Measurements from ENCODE around the gene NXPE1. TPM values are rescaled to one million over a fixed set of nuclear protein-coding genes. Genes with fewer than 3 reads are reported as not detected.
A peak's percentile ranks its signal among the peaks of the same experiment; 100 is the strongest.
"Not testable (repeated sequence)": the region's sequence is repeated elsewhere in the genome, so short reads cannot be mapped to it uniquely, and the experiment has no call there.

Gene NXPE1
- not detected for polyA plus RNA-seq (ENCODE audit: insufficient read length)

DNA sequence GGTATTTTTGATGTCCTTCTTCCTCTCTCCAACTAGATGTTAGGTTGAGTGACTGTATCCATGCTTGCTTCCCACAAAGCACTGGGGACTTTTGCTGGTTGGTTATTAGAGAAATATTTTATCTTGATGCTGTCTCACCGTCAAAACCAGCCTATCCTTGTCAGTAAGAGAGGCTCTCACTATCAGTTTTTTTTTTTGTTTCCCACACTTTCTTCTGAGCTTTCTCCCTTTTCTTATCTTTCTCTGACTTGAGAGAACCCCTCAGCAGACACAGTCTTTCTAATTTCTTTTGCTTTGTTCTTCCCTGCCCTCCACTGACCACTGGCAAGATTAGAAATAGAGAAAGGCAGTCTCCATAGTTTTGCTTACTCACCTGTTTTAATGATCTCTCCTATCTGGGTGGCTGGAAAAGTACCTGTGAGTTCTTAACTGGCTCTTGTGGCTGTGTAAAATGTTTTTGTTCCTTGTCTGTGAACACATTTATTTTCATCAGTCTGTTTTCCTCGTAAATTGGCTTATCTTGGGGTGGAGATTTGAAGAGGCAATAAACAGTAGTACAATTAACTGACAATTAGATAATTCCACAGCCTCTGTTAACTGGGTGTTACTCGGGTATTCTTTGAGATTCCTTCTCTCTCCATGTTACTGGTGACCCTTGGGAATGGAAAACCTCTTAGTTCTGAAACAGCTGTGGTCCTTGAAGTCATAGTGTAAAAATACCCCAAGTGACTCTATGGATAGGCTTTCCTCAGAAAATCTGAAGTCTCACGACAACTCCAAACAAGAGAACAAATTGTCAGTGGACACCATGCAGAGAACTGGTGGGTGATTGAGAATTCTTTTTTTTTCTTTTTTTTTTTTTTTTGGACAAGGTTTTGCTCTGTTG lies at the start of gene NXPE1:
TSS of gene NXPE1 (minus strand) at position 457 of the 886 bp plus-strand sequence. CDS start 8,680 bp downstream, outside the sequence.
- DNase-seq: no peak

GRCh38 chr11:114609429-114609828 lies 49.7 kb upstream of the NXPE1 start:
- DNase-seq: no peak

DNA sequence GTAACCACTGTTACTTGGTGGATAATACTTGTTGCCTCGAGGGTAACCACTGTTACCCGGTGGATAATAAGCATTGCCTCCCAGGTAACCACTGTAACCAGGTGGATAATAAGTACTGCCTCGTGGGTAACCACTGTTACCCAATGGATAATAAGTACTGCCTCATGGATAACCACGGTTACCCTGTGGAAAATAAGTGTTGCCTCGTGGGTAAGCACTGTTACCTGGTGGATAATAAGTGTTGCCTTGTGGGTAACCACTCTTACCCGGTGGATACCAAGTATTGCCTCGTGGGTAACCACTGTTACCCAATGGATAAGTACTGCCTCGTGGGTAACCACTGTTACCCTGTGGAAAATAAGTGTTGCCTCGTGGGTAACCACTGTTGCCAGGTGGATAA lies 48.9 kb upstream of the NXPE1 start:
- DNase-seq: not testable (repeated sequence)

- DNase-seq: no peak
These were observed 48.2 kb upstream of the NXPE1 start for GRCh38 chr11:114607753-114608459.

- not testable (repeated sequence) for DNase-seq
These were observed 47.1 kb upstream of the NXPE1 start for GRCh38 chr11:114606802-114607075.

GRCh38 chr11:114606003-114606801 lies 46.5 kb upstream of the NXPE1 start:
- no peak for DNase-seq

DNA sequence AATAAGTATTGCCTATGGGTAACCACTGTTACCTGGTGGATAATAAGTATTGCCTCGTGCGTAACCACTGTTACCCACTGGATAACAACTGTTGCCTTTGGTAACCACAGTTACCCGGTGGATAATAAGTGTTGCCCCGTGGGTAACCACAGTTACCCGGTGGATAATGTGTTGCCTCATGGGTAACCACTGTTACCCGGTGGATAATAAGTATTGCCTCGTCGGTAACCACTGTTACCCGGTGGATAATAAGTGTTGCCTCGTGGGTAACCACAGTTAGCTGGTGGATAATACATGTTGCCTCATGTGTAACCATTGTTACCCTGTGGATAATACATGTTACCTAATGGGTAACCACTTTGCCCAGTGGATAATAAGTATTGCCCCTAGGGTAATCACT lies 45.7 kb upstream of the NXPE1 start:
- DNase-seq: no peak

DNA sequence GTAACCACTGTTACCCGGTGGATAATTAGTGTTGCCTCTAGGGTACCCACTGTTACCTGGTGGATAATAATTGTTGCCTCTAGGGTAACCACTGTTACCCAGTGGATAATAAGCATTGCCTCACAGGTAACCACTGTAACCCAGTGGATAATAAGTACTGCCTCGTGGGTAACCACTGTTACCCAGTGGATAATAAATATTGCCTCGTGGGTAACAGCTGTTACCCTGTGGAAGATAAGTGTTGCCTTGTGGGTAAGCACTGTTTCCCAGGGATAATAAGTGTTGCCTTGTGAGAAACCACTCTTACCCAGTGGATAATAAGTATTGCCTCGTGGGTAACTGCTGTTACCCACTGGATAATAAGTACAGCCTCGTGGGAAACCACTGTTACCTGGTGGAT lies 45.2 kb upstream of the NXPE1 start:
- DNase-seq: no peak

GRCh38 chr11:114604179-114604813 lies 44.6 kb upstream of the NXPE1 start:
- no peak for DNase-seq

- not testable (repeated sequence) for DNase-seq
These were observed 43.5 kb upstream of the NXPE1 start for GRCh38 chr11:114603151-114603550.

DNA sequence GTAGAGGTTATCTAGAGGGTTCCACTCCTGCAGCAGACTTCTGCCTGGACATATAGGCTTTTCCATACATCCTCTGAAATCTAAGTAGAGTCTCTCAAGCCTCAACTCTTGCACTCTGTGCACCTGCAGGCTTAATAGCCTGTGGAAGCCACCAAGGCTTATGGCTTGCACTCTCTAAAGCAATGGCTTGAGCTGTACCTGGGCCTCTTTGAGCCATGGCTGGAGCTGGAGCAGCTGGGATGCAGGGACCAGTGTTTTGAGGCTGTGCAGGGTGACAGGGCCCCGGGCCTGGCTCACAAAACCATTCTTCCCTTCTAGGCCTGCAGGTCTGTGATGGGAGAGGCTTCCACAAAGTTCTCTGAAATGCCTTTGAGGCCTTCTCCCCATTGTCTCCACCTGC lies 38.8 kb upstream of the NXPE1 start:
- no peak for DNase-seq

DNA sequence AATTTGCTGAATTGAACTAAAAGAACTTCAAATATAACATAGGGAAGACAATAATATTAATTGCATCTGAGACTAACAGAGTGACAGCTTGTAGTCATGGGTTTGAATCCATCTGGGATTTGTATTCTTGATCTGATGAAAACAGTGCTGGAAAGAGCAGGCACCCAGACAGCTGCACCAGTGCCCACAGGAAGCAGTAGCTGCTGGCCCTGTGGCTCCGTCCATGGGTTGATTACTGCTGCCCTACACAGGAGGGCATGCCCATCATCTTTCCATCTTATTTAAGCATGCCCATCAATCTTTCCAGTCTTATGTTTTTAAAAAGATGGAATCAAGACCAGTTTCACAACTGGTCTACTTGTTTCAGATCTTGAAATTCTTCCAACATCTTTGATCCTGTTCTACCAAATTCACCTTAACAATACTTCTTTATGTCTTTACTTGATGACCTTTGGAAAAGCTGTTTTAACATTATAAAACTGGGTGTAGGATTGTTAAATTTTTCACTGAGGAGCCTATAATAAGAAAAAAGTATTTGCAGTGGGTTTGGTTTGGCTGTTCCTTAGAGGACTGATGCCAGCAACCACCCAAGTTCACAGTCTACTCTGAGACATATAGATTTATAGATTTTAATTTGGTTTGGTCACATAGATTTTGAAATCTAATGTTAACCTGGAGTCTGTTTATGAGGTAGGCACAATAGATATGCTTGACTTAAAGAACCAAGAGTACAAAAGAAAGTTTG lies 36.7 kb upstream of the NXPE1 start:
- DNase-seq: no peak

DNA sequence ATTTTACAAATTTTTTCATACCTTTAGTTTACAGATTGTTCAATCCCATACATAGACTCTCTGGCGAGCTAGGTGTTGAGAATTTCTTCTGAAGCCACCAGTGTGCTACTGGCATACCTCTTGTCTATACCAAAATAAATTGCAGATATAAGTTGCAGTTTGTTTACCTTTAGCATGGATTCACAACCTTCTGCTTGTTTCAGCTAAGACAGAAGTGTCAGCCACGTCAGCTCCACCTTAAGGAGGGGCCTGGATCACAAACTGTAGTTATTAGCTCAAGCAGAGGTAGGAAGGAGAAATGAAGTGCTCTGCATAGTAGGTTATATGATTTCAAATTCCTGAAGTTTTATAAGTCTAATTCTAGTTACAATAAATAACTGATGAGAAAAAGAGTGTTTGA lies 35.9 kb upstream of the NXPE1 start, which contains the start of gene NXPE4:
TSS of gene NXPE4 (minus strand) at position 216 of the 400 bp plus-strand sequence. CDS start 1,027 bp downstream, outside the sequence.
- no peak for DNase-seq

DNA sequence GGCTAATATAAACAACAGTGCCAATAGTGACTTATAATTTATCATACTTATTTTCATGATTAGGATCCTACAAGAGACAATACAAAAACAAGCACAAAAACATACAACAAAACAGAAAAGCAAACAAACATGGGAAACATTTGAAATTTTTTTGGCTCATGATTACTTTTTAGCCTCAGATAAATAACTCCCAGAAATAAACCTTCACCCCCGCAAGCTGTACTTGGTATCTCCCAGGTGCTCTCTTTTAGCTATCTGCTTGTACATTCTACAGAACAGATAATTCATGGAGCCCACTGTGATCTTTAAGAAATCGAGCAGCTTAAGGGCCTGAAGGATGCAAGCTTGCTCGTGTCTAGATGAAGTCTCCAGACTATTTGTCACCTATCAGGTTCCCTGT lies 35.0 kb upstream of the NXPE1 start:
- DNase-seq: no peak

- no peak for DNase-seq
These were observed 27.8 kb upstream of the NXPE1 start for GRCh38 chr11:114587398-114587953.

- DNase-seq: no peak
These were observed 27.1 kb upstream of the NXPE1 start for GRCh38 chr11:114586797-114587196.

- DNase-seq: no peak
These were observed 12.0 kb upstream of the NXPE1 start for GRCh38 chr11:114571712-114572111.

DNA sequence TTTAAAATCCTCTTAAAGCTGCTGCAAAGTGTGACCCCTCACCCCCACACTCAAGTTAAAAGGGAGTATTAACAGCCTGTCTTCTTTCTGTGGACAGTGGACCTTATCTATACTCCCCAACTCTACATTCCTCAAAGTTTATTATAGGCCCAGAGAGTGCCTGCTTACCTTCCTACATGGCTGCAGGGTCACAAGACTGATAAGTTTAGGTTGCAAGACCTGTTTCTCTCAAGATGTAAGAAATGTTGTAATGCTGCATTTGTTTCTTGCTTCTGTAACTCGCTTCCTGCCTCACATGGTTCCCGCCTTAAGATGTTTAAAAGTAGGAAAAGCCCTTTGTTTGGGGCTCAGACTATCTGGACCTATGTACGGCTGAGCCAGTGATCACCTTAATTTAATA lies 10.1 kb upstream of the NXPE1 start:
- DNase-seq: no peak

DNA sequence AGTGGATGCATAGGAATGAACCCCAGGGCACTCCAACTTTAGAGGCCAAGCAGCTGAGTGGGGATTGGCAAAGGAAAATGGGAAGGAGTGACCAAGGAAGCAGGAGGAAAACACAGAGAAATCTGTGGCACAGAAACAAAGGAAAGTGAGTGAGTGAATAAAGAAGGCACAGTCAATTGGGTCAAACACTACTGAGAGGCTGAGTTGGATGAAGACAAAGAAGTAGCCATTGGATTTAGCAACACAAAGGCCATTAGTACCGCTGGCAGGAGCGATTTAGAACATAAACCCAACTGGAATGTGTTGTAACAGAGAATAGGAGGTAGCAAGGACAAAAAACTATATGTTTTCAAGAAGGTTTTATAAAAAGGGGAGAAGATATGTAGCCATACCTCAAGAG lies 6.6 kb upstream of the NXPE1 start:
- DNase-seq: no peak

- DNase-seq: peak; percentile 43
These were observed 5.2 kb upstream of the NXPE1 start for GRCh38 chr11:114564831-114565230.

DNA sequence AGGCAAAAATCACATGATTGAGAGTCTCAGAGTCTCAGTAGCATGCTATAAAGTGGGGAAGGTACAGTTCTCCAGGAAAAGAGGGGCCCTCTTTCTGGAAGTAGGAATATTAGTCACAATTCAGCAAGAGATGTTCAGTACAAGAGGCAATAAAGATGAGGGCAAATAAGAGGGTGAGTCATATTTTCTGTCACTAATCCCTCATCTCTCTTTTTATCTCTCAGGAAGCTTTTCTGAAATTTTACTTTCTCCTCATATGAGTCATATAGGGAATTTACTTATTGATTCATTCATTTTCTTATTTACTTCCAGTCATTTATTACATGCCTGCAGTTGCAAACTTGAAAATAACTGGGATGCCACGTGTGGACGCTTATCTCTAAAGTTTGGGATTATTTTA lies 3.4 kb upstream of the NXPE1 start:
- no peak for DNase-seq

Data from hindlimb muscle (tissue), 1 donor.